Stimulated activated CD8-positive, alpha-beta memory T cell treated with anti-CD3 and anti-CD28 coated beads, Interleukin-4, amount 100 ng/mL, for 1 hour (primary cell): ENCODE measurements around the gene SNAP47.

ENCODE experiments used
- DNase-seq, 2 donors: peaks; one replicate each; pipeline ENCODE4 v3.0.0-alpha.2; 2020; ENCODE audit warnings: low read depth in 2 of 2, low spot score in 1 of 2

SNAP47 gene

DNA sequence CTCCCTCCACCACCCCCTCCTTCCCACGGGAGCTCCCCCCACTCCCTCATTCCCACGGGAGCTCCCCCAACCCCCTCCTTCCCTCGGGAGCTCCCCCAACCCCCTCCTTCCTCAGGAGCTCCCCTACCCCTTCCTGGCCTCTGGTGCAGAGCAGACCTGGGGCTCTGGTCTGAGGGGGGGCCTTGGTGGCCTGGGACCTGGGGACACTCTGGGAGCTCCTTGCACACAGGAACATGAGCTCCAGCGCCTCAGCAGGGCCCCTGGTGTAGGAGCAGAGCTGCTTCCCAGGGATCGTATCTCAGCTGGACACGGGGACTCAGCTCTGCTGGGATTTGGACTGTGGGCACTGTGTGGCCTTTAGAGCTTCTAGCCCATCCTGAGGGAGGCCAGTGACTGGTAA lies 60.5 kb downstream of the SNAP47 start:
- DNase-seq = no peak

DNA sequence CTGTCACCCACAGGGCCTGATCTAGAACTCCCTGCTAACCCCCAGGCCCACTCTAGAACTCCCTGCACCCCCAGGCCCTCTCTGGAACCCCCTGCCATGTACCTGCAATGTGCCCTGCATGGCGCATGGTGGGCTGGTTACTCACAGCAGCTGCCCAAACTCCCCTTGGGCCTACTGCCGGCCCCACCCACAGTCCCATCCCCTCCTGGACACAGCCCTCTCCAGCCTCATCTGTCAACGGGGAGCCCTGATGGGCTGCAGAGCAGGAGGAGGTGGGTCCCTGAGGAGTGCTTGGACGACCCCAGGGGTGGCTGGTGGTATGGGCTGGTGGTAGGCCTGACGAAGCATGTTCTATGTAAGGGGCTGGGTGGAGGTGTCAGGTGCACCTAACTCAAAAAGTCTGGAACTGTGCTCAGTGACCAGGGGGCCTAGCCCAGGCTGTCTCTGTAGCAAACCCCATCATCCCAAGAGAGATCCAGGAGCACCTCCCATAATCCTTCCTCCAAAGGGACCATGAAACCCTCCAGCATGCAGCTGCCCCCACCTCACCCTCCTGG lies 61.2 kb downstream of the SNAP47 start:
- no peak for DNase-seq

DNA sequence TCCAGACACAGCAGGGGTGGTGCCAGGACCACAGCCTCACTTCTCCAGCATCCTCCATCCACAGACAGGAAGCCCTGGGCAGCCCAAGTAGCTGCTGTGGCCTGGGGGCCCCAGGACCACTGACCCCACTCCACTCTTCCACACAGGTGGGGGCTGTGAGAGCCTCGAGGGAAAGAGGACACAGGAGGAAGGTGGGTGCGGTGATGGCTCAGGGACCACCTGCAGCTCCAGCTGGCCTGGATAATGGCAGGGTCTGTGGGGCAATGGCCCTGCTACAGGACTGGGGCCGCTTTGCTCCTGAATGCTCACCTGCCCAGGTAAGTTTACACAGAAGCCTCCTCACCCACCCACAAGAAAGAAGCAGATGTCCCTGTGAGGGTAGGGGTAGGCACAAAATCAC lies 61.9 kb downstream of the SNAP47 start:
- no peak for DNase-seq

DNA sequence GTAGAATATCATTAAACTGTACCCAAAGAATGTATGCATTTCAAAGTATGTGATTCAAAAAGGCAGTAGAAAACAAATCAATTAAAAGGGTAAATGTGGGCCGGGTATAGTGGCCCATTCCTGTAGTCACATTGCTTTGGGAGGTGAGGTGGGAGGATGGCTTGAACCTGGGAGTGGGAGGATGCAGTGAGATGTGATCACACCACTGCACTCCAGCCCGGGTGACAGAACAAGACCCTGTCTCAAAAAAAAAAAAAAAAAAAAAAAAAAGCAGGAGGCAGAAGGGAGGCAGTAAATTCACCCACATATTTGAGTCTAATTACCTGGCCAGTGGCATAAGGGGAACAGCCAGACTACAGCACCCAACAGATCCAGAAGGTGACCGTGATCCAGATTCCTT lies 62.4 kb downstream of the SNAP47 start:
- DNase-seq = no peak

DNA sequence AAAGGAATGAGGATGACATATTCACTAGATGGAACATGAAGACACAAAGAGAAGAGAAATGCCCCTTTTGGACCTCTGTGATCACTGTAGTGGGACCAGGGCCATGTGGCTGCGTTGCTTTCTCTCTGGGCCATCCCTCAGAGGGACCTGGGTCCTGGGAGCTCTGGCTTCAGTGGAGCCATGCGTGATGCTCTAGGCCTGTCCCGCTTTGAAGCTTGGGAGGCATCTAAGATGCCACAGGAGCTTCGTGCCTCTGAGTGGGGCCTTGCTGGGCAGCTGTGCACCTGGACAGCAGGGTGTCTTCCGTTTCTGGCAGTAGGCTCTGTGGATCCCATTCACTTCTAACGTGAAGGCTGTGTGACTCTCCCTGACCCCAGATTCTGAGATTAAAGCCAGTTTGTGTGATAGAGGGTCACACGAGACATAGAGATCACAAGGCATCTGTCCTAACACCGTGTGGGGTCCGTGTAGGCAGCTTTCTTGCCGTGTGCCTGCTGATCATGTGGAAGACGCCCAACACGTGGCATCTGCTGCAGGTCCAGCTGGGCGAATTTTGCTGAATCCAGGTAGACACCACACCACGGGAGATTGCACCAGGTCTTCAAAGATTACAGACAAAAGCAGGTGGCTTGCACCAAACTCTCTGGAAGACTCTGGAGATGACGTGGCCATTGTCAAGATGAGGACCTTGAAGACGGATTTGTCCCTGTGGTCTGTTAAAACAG lies 63.0 kb downstream of the SNAP47 start:
- DNase-seq = no peak

DNA sequence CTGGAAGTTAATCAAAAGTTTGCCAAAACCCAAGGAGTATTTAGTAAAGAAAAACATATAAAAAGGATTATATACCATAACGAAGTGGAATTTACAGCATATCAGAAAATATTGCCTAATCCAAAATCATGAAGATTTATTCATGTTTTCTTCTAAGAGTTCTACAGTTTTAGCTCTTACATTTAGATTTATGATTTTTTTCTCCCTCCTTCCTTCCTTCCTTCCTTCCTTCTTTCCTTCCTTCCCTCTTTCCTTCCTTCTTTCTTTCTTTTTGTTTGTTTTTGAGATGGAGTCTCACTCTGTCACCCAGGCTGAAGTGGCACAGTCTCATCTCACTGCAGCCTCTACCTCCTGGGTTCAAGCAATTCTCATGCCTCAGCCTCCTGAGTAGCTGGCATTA lies 64.5 kb downstream of the SNAP47 start:
- DNase-seq = no peak

DNA sequence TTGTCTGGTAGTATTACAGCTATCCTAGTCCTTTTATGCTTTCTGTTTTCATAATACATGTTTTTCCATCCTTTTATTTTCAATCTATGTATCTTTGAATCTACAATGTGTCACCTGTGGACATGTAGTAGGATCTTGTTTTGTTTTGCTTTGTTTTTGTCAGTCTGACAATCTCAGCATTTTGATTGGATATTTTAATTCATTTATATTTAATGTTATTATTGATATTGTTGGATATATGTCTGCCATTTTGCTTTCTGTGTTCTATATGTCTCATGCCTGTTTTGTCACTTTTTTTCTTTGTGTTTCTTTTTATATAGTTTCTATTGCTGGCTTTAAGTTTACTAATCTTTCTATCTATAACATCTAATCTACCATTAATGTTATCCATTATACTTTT lies 68.7 kb downstream of the SNAP47 start:
- DNase-seq = no peak

DNA sequence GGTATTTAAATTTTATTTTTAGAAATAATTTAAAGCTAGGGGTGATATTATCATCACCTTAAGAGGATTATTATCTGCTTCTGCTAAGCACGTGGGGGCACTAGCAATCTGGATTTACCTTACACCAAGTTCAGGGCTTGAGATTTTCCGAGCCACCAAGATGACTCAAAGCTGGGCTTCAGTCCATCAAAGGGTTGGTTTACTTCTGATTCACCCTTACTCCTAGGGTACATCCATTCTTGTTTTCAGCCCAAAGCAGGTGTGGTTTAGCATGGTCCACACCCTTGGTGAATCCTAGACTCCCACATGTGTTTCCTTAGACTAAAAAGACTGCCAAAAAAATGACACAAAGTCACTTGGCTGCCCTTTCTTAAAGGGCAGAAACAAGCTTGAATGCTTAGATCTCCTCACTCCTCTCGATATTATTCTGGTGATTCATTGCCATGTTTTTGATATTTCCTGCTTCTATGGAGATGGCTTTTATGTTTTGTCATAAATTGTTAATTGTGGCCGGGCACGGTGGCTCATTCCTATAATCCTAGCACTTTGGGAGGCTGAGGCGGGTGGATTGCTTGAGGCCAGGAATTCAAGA lies 70.5 kb downstream of the SNAP47 start:
- no peak for DNase-seq

DNA sequence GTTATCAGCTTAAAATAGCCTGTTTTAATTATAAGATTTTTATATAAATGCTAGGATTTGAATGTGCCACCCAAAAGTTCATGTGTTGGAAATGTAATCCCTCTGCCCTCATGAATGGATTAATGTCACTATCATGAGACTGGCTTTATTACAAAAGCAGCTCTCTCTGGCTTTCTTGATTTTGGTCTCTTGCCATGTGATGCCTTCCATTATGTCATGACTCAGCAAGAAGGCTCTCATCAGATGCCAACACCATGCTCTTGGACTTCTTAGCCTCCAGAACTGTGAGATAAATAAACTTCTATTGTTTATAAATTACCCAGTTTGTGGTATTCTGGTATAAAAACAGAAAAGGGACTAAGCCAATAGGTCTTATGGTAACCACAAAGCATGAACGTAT lies 73.3 kb downstream of the SNAP47 start:
- no peak for DNase-seq

DNA sequence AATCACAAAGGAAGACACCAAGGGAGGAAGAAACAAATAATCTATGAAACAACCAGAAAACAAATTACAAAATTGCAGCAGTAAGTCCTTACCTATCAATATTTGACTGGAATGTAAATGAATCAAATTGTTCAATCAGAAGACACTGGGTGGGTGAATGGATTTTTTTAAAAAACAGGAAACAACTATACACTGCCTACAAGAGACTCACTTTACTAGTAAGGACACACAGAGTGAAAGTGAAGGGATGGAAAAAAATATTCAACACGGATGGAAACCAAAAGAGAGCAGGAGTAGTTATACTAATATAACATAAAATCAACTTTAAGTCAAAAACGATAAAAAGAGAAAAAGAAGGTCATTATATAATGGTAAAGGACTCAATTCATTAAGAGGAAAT lies 73.8 kb downstream of the SNAP47 start:
- DNase-seq = no peak

DNA sequence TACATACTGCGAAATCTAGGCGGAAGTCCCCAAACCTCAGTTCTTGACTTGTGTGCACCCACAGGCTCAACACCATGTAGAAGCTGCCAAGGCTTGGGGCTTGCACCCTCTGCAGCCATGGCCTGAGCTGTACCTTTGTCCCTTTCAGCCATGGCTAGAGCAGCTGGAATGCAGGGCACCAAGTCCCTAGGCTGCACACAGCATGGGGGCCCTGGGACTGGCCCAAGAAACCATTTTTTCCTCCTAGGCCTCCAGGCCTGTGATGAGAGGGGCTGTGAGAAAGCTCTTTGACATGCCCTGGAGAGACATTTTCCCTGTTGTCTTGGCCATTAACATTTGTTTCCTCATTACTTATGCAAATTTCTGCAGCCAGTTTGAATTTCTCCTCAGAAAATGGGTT lies 78.7 kb downstream of the SNAP47 start:
- DNase-seq = no peak

DNA sequence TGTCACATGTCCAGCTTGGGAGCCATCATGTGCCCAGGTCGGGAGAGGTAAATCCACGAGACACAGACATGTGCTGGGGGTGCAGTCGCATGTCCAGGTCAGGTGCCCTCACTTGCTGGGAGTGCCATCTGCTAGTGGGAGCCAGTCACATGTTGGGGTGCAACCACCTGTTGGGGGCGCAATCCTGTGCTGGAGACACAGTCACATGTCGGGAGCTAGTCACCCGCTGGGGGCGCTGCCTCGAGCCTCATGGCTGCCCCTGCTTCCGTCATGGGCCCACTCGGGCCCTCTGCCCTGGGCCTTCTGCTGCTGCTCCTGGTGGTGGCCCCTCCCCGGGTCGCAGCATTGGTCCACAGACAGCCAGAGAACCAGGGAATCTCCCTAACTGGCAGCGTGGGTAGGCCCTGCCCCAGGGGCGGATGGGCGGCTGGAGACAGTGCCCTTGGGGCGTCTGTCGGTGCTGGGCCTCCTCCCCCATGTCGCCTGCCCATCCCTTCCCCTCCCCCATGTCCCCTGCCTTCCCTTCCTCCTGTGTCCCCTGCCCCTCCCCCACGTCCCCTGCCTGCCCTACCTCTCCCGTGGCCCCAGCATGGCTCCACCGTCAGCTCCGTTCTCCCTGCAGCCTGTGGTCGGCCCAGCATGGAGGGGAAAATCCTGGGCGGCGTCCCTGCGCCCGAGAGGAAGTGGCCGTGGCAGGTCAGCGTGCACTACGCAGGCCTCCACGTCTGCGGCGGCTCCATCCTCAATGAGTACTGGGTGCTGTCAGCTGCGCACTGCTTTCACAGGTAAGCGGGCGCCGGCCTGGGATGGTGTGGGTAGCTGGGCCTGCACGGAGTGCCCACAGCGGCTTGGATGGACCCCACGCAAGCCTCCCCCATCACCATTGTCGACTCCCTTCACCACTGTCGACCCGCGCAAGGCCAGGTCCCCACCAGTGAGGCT lies 80.5 kb downstream of the SNAP47 start, which contains the start of gene PRSS38:
TSS of gene PRSS38 (plus strand) at position 208 of the 942 bp plus-strand sequence. CDS start at position 250, 42 bp downstream.
- DNase-seq = no peak

DNA sequence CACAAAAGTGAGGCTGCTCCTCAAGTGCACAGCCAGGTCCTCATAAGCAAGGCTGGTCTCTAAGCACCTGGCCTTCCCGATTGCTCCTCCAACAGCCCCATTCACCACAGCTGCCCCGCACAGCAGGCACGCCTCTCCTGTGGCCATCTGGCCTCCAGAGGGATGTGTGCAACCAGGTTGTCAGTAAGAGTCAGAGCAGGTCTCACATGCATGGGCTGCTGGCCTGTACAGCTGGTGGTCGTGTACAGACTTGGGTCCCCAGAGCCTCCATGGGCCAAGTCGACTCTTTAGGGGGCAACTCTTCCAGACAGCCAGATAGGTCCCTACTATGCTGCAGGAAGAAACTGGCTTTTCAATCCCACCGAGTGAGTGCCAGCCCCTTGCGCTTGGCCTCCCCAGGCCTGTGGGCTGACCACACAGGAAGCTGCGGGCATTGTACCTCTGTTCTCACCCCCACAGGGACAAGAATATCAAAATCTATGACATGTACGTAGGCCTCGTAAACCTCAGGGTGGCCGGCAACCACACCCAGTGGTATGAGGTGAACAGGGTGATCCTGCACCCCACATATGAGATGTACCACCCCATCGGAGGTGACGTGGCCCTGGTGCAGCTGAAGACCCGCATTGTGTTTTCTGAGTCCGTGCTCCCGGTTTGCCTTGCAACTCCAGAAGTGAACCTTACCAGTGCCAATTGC lies 81.7 kb downstream of the SNAP47 start:
- DNase-seq = no peak

DNA sequence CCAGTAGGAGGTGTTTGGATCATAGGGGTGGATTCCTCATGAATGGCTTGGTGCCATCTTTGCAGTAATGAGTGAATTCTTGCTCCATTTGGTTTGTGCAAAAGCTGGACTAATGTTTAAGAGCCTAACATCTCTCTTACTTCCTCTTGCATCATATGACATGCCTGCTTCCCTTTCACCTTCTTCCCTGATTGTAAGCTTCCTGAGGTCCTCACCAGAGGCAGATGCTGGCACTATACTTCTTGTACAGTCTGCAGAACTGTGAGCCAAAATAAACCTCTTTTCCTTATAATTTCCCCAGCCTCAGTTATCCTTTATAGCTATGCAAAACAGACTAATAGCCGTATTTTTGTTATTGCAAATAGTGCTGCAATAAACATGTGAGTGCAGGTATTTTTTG lies 88.3 kb downstream of the SNAP47 start:
- DNase-seq = no peak

DNA sequence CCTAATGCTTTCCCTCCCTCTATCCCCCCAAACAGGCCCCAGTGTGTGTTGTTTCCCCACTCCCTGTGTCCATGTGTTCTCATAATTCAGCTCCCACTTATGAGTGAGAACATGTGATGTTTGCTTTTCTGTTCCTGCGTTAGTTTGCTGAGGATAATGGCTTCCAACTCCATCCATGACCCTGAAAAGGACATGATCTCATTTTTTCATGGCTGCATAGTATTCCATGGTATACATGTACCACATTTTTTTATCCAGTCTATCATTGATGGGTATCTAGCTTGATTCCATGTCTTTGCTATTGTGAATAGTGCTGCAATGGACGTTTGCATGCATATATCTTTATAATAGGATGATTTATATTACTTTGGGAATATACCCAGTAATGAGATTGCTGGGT lies 89.0 kb downstream of the SNAP47 start:
- DNase-seq = no peak

DNA sequence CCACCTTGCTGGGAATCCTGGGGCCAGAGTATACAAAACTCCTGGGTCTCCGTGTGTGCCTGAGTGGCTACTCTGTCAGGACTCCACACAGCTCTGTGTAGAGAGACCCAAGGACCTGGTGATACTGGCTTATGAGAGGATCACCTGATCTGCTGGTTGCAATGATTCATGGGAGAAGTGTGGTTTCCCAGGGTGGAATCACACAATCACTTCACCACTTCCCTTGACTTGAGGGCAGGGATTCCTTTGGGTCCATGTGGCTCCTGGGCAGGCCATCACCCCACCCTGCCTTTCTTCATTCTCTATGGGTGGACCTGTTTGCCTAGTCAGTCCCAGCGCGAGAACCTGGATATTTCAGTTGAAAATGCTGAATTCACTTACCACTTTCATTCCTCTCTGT lies 93.6 kb downstream of the SNAP47 start:
- DNase-seq = no peak
